Measurements from ENCODE around the gene SYT13.

DNA sequence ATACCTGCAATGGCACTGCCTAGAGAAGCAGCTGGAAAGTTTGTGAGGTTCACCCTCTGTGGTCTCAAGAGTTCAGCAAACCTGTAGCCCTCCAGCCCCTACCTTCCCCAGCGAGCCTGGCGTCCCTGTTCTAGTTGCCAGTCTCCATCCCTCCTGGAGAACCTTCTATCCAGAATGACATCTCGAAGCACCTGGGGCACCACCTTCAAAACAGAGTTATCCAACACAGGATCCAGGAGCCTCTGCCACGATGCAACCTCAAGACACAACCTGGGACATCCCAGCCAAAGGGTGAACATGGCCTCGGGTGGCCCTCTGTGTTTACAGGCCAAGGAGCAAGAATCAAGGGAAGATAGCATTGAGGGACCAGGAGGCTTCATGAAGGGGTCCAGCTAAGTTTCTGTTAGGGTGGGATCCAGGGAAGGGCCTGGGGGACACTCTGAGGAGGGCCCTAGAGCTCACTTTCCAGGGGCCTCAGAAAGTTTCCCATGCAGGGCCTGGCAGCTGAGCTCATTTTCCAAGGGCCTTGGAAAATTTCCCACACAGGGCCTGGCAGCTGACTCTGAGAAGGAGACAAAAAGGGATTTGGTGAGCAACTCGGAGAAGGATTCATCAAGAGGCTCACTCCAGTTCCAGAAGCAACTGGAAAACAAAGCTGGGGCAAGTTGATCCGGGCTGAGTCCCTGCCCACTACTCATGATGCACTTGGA lies 36.9 kb upstream of the SYT13 start:
- TF ChIP-seq, protein P1, sequence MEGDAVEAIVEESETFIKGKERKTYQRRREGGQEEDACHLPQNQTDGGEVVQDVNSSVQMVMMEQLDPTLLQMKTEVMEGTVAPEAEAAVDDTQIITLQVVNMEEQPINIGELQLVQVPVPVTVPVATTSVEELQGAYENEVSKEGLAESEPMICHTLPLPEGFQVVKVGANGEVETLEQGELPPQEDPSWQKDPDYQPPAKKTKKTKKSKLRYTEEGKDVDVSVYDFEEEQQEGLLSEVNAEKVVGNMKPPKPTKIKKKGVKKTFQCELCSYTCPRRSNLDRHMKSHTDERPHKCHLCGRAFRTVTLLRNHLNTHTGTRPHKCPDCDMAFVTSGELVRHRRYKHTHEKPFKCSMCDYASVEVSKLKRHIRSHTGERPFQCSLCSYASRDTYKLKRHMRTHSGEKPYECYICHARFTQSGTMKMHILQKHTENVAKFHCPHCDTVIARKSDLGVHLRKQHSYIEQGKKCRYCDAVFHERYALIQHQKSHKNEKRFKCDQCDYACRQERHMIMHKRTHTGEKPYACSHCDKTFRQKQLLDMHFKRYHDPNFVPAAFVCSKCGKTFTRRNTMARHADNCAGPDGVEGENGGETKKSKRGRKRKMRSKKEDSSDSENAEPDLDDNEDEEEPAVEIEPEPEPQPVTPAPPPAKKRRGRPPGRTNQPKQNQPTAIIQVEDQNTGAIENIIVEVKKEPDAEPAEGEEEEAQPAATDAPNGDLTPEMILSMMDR (IDR thresholded peaks at IDR 0.05): no peak
- TF ChIP-seq POLR2A (IDR thresholded peaks at IDR 0.05) (no peak), EP300 (IDR thresholded peaks at IDR 0.05) (no peak), POLR2AphosphoS5 (IDR thresholded peaks at IDR 0.05) (no peak)

All from upper lobe of left lung (tissue), 4 donors.